Fibroblast of skin of abdomen (primary cell): ENCODE data around the gene ABHD15.

ENCODE experiments used
- DNase-seq: peaks from one replicate; pipeline ENCODE4 v3.0.0-alpha.2; 2013

Gene ABHD15

DNA sequence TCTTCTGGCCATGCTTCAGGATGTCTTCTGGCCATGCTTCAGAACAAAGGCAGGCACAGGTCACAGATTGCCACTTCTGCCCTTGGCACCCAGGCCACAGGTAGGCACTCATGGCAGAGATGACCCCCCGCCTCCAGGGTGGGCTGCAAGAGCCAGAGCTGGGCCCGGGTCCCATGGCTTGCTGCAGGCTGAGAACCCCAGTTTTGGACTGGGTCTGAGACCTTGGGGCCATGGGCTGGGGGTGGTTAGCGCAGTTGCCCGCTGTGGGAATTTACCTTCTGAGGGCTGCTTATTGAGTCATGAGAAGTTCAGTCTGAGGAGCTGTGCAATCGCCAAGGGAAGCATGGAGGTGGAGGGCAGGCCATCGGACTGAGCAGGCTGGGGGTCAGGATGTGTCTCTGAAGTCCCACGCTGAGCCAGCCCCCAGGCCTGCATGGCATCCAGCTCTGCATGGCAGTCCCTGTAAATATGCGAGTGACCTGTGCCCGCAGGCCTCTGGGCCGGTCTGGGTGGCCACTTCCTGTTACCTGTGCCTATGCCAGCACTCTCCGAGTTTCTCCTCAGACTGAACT is 27.8 kb upstream of the ABHD15 start:
- no peak for DNase-seq

GRCh38 chr17:29593591-29594518 is 27.0 kb upstream of the ABHD15 start:
- DNase-seq, result no peak

GRCh38 chr17:29592850-29593551 is 26.2 kb upstream of the ABHD15 start, which contains the start of gene ANKRD13B:
ANKRD13B (plus strand) TSS chr17:29593132; CDS start chr17:29593622, 490 bp downstream.
- no peak for DNase-seq

GRCh38 chr17:29591737-29592608 is 25.1 kb upstream of the ABHD15 start:
- peak; percentile 78 for DNase-seq

DNA sequence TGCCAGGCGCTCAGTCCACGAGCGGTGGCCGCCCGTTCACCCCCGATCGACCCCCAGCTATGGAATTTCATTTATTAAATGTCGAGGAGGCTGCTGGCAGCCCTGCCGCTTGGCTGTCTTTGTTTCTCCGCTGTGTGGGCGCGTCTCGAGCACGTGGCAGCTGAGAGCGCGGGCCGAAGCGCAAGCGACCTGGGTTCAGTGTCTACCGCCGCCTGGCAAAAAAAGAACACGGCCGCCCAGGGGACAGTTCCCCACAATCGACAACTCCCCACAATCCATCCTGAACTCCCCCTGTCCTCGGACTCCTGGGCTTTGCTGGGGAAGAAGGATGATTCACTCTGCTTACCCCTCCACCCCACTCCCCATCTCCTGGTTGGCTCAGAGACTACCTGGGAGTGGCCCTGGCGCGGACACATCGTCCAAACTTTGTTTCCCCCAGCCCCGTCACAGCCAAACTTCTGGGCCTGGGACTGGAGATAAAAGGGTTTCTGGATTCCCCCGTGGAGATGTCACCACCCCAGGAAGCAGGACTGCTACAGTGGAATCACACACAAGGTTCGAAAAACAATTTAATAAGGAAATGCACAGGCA is 24.4 kb upstream of the ABHD15 start:
- DNase-seq, result peak; percentile 73

DNA sequence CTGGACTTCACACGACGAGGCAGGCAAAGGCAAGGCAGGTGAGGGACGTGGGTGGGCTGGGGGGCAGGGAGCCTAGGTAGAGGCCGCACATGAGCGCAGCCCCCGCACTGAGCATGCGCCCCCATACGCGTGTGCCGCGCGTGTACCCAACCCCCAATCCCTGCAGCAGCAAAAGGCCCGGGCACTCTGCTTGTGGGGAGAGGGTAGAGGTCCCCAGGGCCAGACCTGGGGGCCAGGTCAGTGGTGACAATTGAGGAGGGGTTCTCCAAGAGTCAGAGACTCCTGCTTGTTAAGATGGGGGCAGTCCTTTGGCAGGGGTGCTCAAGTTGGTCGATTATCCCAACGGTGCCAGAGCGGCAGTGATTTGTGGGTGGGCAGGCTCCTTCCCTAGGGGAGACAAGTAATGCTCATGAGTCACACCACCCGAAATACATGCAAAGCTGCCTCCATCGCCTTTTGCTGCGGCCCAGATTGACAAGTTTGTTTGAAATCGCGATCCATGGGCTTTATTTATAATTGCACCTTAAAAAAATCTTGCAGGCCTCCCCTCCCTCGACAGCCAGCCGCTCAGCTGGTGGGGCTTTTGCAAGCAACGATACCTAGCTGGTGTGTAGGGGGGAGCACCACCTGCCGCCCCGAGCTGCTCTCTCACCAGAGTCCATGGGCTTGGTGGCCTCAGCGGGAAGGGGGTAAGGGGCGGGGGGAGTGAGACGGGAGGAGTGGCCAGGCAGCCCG is 23.7 kb upstream of the ABHD15 start:
- DNase-seq, result peak; percentile 63

DNA sequence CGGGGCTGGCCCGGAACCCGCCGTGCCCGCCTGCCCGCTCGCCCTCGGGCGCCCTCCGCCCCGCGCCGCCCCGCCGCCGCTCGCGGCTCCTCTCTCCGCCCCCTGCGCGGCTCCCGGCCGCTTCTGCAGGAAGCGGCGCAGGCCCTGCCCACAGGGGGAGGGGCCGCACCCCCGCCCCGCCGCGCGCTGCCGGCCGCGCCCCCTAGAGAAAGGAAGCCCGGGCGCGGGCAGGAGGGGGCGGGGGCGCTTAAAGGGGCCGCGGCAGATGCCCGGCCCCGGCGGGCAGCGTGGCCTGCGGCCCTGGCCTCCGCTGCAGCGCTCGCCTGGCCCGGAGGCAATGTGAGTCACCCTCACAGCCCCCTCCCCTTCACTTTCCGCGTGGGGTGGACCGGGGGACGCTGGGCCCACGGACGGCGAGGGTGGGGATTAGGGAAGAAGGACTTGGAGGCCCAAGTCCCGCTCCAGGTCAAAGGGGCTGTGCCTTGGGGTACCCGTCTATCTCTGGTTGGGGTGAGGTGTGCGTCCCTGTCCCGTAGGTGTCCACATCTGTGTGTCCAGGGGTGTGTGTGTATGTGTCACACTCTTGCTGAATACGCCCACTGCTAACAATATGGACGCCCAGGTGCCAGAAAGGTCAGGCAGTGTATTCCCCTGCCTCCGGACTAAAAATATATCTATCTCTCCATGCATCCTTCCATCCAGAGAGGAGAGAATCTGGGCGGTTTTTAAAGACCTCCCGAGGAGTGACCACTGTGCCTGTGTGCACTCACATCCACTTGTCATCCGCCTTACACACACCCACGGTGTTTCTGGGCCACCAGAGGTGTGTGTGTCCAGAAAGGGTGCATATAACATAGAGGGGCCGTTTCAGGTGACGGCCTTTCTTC is 22.9 kb upstream of the ABHD15 start, which contains the start of gene GIT1:
GIT1 (minus strand) TSS at position 125 of the 887 bp plus-strand sequence. CDS start 270 bp downstream, outside the sequence.
- peak; percentile 87 for DNase-seq

GRCh38 chr17:29588562-29589411 is 21.9 kb upstream of the ABHD15 start:
- DNase-seq, result no peak

DNA sequence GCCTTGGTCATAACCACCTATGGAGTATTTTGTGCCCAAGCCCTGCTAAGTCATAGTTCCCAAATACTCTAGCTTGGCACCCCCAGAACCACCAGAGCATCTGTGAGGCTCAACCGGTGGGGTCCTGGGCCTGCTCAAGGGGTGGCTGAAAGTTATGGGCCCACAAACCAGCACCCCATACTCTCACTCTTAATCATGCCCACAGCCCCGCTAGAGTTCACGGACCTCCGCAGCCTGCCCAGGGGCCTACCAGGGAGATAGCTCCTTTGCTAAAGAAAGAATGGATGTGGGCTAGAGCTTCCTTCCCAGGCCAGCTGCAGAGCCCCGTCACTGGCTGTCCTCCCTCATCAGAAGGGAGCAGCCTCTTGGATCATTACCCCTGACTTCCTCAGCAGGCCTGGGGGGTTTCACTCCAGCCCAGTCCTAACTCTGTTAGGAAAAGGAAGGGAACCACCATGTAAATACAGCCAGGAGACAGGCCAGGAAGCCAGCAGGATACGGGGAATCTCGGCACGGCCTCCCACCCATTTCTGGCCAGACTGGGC is 21.3 kb upstream of the ABHD15 start:
- no peak for DNase-seq

DNA sequence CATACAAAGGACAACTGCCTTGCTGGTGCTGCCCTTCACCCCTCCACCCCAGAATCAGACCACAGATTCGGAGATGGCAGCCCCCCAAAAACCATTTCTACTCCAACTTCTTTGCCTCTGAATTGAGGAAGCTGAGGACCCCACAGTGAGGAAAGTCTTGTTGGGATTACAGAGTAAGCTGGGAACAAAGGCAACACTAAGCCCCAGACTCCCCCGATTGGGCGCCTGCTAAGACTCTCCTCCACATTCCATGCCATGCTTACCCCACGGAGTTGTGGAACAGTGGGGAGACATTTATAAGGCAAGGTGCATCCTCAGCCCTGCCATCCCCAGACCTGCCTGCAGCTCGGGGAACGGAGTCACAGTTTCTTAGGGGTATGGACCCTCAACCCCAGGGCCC is 20.8 kb upstream of the ABHD15 start:
- DNase-seq, result no peak

DNA sequence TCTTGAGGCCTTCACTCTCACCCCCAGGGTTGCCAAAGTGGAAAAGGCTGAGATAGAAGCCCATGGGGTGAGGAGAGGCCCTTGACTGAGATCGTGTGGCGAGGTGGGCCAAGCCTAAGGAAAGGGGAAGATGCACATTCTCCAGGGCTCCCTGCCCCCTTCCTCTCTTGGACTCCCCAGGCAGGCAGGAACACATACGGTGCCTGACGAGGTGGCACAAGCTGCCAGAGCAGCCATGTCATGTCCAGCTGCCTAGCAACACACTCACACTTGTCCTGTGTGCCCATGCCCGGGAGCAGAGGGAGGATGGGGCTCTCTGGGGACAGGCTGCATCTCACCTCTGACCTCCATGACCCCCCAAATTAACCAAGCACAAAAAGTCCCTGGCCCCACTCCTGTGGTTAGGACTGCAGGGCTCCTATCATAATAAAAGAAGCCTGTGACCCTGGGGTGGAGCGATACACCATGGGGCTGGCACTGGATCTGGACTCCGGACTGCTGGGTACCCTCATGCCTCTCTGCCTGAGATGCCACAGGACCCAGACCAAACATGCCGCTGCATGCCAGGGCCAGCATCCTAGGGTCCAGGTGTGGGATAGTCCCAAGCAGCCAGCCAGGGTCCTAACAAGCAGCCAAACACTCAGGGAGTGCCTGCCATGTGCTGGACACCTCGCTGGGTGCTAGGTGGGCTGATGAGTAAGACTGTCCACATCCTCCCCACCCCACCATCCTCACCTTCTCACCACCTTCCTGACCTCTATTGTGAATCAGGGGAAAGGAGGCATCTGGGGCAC is 20.0 kb upstream of the ABHD15 start:
- no peak for DNase-seq

DNA sequence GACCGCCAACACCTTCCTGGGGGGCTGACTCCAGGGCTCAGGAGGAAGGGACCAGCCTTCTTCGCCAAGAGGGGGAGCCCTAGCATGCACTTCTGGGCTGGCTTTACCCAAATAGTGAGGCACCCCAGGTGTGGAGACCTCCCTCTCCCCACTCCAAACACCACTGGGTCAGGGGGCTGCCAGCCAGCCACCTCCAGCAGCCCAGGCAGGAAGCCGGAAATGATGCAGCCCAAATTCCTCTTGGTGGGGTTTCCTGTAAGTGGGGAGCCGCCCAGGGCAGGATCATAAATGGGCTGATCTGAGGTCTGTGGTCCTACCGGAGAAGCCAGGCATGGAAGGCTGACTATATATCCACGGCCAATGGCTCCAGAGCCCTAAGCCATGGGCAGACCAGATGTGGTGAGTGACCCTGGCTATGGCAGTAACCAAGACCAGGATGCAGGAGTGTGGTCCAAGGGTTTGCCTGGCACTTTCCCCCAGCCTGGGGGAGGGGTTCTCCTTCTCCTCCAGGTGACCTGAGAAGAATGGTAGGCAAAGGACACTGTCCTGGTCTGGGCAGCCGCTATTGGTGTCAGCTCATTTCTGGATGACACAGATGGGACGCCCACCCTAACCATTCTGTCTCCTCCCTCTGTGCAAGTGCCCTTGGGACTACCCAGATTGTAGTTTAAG is 18.4 kb upstream of the ABHD15 start:
- peak; percentile 26 for DNase-seq

DNA sequence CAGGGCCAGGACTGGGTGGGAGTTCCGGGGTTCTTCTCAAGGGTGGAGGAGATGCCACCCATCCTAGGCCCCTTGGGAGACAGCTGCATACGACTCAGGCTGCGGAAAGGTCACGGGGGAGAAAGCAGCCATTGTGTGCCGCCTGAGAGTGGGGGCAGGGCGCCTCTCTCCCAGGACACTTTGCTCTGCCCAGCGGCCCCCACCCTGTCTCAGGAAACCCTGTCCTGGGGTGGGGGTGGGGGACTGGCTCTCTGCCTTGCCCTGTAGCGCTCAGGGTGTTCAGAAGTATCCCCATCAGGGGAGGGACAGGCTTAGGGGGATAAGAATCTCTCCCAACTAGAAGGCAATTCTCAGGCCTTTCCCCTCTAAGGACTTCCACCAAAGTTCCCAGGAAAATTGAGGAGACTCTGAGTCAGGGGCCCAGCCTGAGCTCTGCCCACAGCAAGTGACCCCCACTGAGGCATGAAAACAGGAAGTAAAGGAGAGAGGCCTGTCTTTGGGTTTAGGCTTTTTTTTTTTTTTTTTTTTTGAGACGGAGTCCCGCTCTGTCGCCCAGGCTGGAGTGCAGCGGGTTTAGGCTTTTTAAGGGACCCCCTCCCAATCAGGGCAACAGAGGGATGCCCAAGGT is 17.7 kb upstream of the ABHD15 start:
- DNase-seq, result no peak

- DNase-seq, result no peak
Observed at GRCh38 chr17:29583324-29584248, 16.7 kb upstream of the ABHD15 start.

DNA sequence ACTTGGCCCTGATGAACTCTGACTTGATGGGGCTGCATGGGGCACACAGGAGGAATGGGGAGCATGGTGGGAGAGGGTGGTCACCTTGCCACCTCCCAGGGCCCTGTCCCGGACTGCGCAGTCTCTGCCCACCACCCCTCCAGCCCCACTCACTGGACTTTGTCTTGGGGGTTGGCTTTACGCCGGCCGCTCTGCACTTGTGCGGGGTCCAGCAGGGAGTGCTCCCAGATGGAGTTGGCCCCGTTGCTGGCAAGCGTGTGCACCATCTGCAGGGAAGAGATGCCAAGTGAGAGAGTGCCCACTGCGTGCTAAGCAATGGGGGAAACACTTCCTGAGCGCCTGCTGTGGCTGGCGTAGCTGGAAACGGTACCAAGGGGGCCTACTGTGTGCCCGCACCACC is 15.9 kb upstream of the ABHD15 start:
- DNase-seq, result no peak
